Hepatocyte (in vitro differentiated cells): ENCODE data around the gene ECE1. TPM values are rescaled to one million over a fixed set of nuclear protein-coding genes. Genes with fewer than 3 reads are reported as not detected.
"Not testable (repeated sequence)": the region's sequence is repeated elsewhere in the genome, so short reads cannot be mapped to it uniquely, and the experiment has no call there.

Experiments used
- DNase-seq: peaks from one replicate; pipeline ENCODE4 v3.0.0-alpha.2; 2016; ENCODE audit warnings: low spot score
- H2AFZ ChIP-seq: fragments of 200-600 bp; sonication (generic); 2 replicates; pipeline ENCODE4 v1.6.0; 2016; ENCODE audit warnings: antibody characterized with exemption, mild to moderate bottlenecking
- H3K27ac ChIP-seq: fragments of 200-600 bp; sonication (generic); 2 replicates; pipeline ENCODE4 v1.5.1; 2016; ENCODE audit warnings: mild to moderate bottlenecking
- H3K27me3 ChIP-seq: fragments of 200-600 bp; sonication (generic); 2 replicates; pipeline ENCODE4 v1.6.1; 2016
- H3K36me3 ChIP-seq: fragments of 200-600 bp; sonication (generic); replicated peaks from 2 replicates; pipeline ENCODE4 v1.5.1; 2016; ENCODE audit warnings: low read depth; ENCODE audit not compliant: insufficient read depth
- H3K4me1 ChIP-seq: fragments of 200-600 bp; sonication (generic); 2 replicates; pipeline ENCODE4 v1.5.1; 2016; ENCODE audit warnings: mild to moderate bottlenecking, moderate library complexity; ENCODE audit not compliant: insufficient read depth
- H3K4me2 ChIP-seq: fragments of 200-600 bp; sonication (generic); 2 replicates; pipeline ENCODE4 v1.6.0; 2016
- H3K4me3 ChIP-seq: fragments of 200-600 bp; sonication (generic); 2 replicates; pipeline ENCODE4 v1.5.1; 2016; ENCODE audit warnings: mild to moderate bottlenecking
- H3K79me2 ChIP-seq: fragments of 200-600 bp; sonication (generic); 2 replicates; pipeline ENCODE4 v1.6.0; 2017; ENCODE audit warnings: mild to moderate bottlenecking
- H3K9me2 ChIP-seq: fragments of 200-600 bp; sonication (generic); replicated peaks from 2 replicates; pipeline ENCODE4 v1.6.0; 2017; ENCODE audit warnings: mild to moderate bottlenecking; ENCODE audit not compliant: insufficient read depth
- H3K9me3 ChIP-seq: fragments of 200-600 bp; sonication (generic); 2 replicates; pipeline ENCODE4 v1.5.1; 2016; ENCODE audit warnings: low read depth, mild to moderate bottlenecking
- H4K20me1 ChIP-seq: fragments of 200-600 bp; sonication (generic); 2 replicates; pipeline ENCODE4 v1.6.0; 2016; ENCODE audit warnings: mild to moderate bottlenecking; ENCODE audit not compliant: insufficient read depth, poor library complexity, severe bottlenecking
- CTCF ChIP-seq: fragments of 200-600 bp; sonication (generic); IDR thresholded peaks from 2 replicates; pipeline ENCODE4 v1.5.1; 2016; ENCODE audit warnings: antibody characterized with exemption, mild to moderate bottlenecking; ENCODE audit not compliant: poor library complexity
- EZH2 ChIP-seq: fragments of 200-600 bp; sonication (generic); IDR thresholded peaks from 2 replicates; pipeline ENCODE4 v1.6.1; 2016; ENCODE audit warnings: antibody characterized with exemption, mild to moderate bottlenecking, borderline replicate concordance
- EZH2phosphoT487 ChIP-seq: fragments of 200-600 bp; sonication (generic); IDR thresholded peaks from one replicate; pipeline ENCODE4 v1.6.1; 2018; ENCODE audit warnings: antibody characterized with exemption, mild to moderate bottlenecking, low read depth, moderate library complexity; ENCODE audit not compliant: unreplicated experiment, severe bottlenecking
- WGBS: methylation state at CpG from one replicate; pipeline ENCODE4 v1.1.6; 2016; ENCODE audit warnings: low lambda C conversion rate; ENCODE audit errors: missing lambda C conversion rate; 5-methylcytosine and 5-hydroxymethylcytosine counted together
- polyA plus RNA-seq: library from polyadenylated mRNA; unstranded; fragments of >200 nt; fragmentation: Nextera tagmentation; extraction: Ambion mirVana; gene quantifications from 2 replicates; pipeline ENCODE4 v1.2.1, GENCODE V29; 2016
- total RNA-seq: library from RNA; depleted of rRNA; stranded (reverse); fragments of >200 nt; gene quantifications from 2 replicates; pipeline ENCODE4 v1.2.3, GENCODE V29; 2014

Gene ECE1
- total and polyA plus RNA-seq, 2 experiments from 2014 or later = 60.8 to 90.6 TPM

GRCh38 chr1:21287905-21288514, 2.3 kb downstream of the ECE1 start:
- no peak overlapping the region for H2AFZ ChIP-seq
- H3K4me3 ChIP-seq = no peak overlapping the region
- no peak for TF ChIP-seq EZH2
- no peak for TF ChIP-seq CTCF
- no peak for TF ChIP-seq EZH2phosphoT487
- no peak for DNase-seq
- H3K9me3 ChIP-seq = no peaks in the 10 kb centered on the region
- no peak overlapping the region for H3K27ac ChIP-seq
- no peaks in the 10 kb centered on the region for H3K9me2 ChIP-seq
- H3K4me2 ChIP-seq = no peak overlapping the region
- peaks cover 38% of the 10 kb centered on the region for H3K4me1 ChIP-seq
- H4K20me1 ChIP-seq = no peaks in the 10 kb centered on the region
- H3K79me2 ChIP-seq = peaks cover 64% of the 10 kb centered on the region
- no peaks in the 10 kb centered on the region for H3K36me3 ChIP-seq
- WGBS = 73% methylated on average over 8 of the region's 8 CpGs
- no peaks in the 10 kb centered on the region for H3K27me3 ChIP-seq

- H4K20me1 ChIP-seq, H3K9me3 ChIP-seq, DNase-seq, H3K27me3 ChIP-seq, H3K9me2 ChIP-seq, H3K4me2 ChIP-seq, H3K4me3 ChIP-seq, H2AFZ ChIP-seq, H3K36me3 ChIP-seq: not testable (repeated sequence)
- Histone ChIP-seq H3K79me2 (peaks cover 53% of the 10 kb centered on the region), H3K4me1 (peaks cover 31% of the 10 kb centered on the region), H3K27ac (peak overlapping the region; percentile 69)
- WGBS = 70% methylated on average over 6 of the region's 6 CpGs
Measured at GRCh38 chr1:21285386-21285785, 4.9 kb downstream of the ECE1 start.

- Histone ChIP-seq H3K4me1 (peaks cover 34% of the 10 kb centered on the region), H2AFZ (no peak overlapping the region), H3K4me3 (no peak overlapping the region), H3K4me2 (no peak overlapping the region), H3K27ac (peak overlapping the region; percentile 69), H3K79me2 (peaks cover 52% of the 10 kb centered on the region), H3K27me3 (no peaks in the 10 kb centered on the region), H3K9me2 (no peaks in the 10 kb centered on the region), H3K9me3 (no peaks in the 10 kb centered on the region), H4K20me1 (no peaks in the 10 kb centered on the region), H3K36me3 (no peaks in the 10 kb centered on the region)
- DNase-seq = no peak
- WGBS = 44% methylated on average over 2 of the region's 2 CpGs
- TF ChIP-seq CTCF = no peak
- no peak for TF ChIP-seq EZH2phosphoT487
- no peak for TF ChIP-seq EZH2
Measured at GRCh38 chr1:21285055-21285372, 5.2 kb downstream of the ECE1 start.

- H4K20me1 ChIP-seq = no peaks in the 10 kb centered on the region
- H2AFZ ChIP-seq = no peak overlapping the region
- DNase-seq = no peak
- peaks cover 47% of the 10 kb centered on the region for H3K79me2 ChIP-seq
- H3K4me1 ChIP-seq = peaks cover 34% of the 10 kb centered on the region
- H3K4me2 ChIP-seq = no peak overlapping the region
- no peak for TF ChIP-seq EZH2phosphoT487
- TF ChIP-seq EZH2 = no peak
- TF ChIP-seq CTCF = no peak
- no peaks in the 10 kb centered on the region for H3K9me3 ChIP-seq
- 70% methylated on average over 17 of the region's 17 CpGs for WGBS
- H3K9me2 ChIP-seq = no peaks in the 10 kb centered on the region
- peak overlapping the region; percentile 69 for H3K27ac ChIP-seq
- no peaks in the 10 kb centered on the region for H3K36me3 ChIP-seq
- no peaks in the 10 kb centered on the region for H3K27me3 ChIP-seq
- H3K4me3 ChIP-seq = no peak overlapping the region
Measured at GRCh38 chr1:21284206-21285054, 5.8 kb downstream of the ECE1 start.
